K562 (cell line): ENCODE results near the gene REEP3. TPM values are rescaled to one million over a fixed set of nuclear protein-coding genes. Genes with fewer than 3 reads are reported as not detected.
A peak's percentile ranks its signal among the peaks of the same experiment; 100 is the strongest.

ENCODE experiments used
- CBX1 ChIP-seq: sonication (generic); IDR thresholded peaks from 2 replicates; pipeline ENCODE4 v1.6.1; 2016; ENCODE audit warnings: antibody characterized with exemption, low read depth, mild to moderate bottlenecking
- CTBP1 ChIP-seq: fragments of 450-650 bp; IDR thresholded peaks from 2 replicates; pipeline ENCODE4 v1.6.1; 2016; ENCODE audit warnings: borderline replicate concordance
- ERF ChIP-seq: fragments of 450-650 bp; formaldehyde crosslinking; IDR thresholded peaks from 2 replicates; pipeline ENCODE4 v1.4.0; 2020; ENCODE audit warnings: mild to moderate bottlenecking, mixed read lengths
- FOXA1 ChIP-seq: fragments of 450-650 bp; IDR thresholded peaks from 2 replicates; pipeline ENCODE4 v1.6.1; 2016; ENCODE audit warnings: mild to moderate bottlenecking, borderline replicate concordance
- FOXK1 ChIP-seq: sonication (generic); formaldehyde crosslinking; IDR thresholded peaks from 2 replicates; pipeline ENCODE4 v1.8.0; 2022; ENCODE audit warnings: missing genetic modification reagents, mild to moderate bottlenecking, borderline replicate concordance
- GABPB1 ChIP-seq: sonication (generic); formaldehyde crosslinking; IDR thresholded peaks from 2 replicates; pipeline ENCODE4 v1.8.0; 2022; ENCODE audit warnings: mild to moderate bottlenecking, missing genetic modification reagents
- MCM5 ChIP-seq: fragments of 450-650 bp; IDR thresholded peaks from 2 replicates; pipeline ENCODE4 v1.6.1; 2016; ENCODE audit warnings: low read depth
- MTA2 ChIP-seq: fragments of 450-650 bp; IDR thresholded peaks from 2 replicates; pipeline ENCODE4 v1.6.1; 2016; ENCODE audit warnings: low read depth
- POLR2AphosphoS2 ChIP-seq: IDR thresholded peaks from 2 replicates; pipeline ENCODE4 v1.6.1; 2012; ENCODE audit warnings: low read length, improper control_type of control experiment
- POLR2AphosphoS5 ChIP-seq: IDR thresholded peaks from 2 replicates; pipeline ENCODE4 v1.6.1; 2011; ENCODE audit warnings: mild to moderate bottlenecking, low read depth, low read length, moderate library complexity; ENCODE audit not compliant: control insufficient read depth, insufficient read depth
- PREB ChIP-seq: sonication (generic); formaldehyde crosslinking; IDR thresholded peaks from 2 replicates; pipeline ENCODE4 v1.8.1; 2023; ENCODE audit warnings: mild to moderate bottlenecking, missing genetic modification reagents
- PRPF4 ChIP-seq: fragments of 200-400 bp; formaldehyde crosslinking; IDR thresholded peaks from one replicate; pipeline ENCODE4 v1.6.1; 2017; ENCODE audit warnings: low read length, low read depth, mild to moderate bottlenecking; ENCODE audit not compliant: insufficient read depth, poor library complexity, severe bottlenecking
- TAF15 ChIP-seq: fragments of 200-400 bp; formaldehyde crosslinking; IDR thresholded peaks from 2 replicates; pipeline ENCODE4 v1.6.1; 2017; ENCODE audit warnings: mild to moderate bottlenecking, low read depth, low read length, moderate library complexity
- TFAM ChIP-seq: fragments of 250-450 bp; sonication (Bioruptor Pico); conservative IDR thresholded peaks from 2 replicates; pipeline ENCODE4 v1.5.0; 2021; ENCODE audit warnings: mild to moderate bottlenecking, moderate library complexity
- ZBTB1 ChIP-seq: sonication (generic); formaldehyde crosslinking; IDR thresholded peaks from 2 replicates; pipeline ENCODE4 v1.8.1; 2023; ENCODE audit warnings: missing genetic modification reagents, low read depth, mild to moderate bottlenecking, borderline replicate concordance
- ZFP1 ChIP-seq: fragments of 450-650 bp; formaldehyde crosslinking; IDR thresholded peaks from 2 replicates; pipeline ENCODE4 v1.4.0; 2020; ENCODE audit warnings: mild to moderate bottlenecking, mixed read lengths
- ZNF146 ChIP-seq: IDR thresholded peaks from one replicate; pipeline ENCODE4 v1.6.1; 2018; ENCODE audit warnings: missing compliant biosample characterization; ENCODE audit not compliant: unreplicated experiment
- ZNF354B ChIP-seq: fragments of 250-450 bp; sonication (Bioruptor Pico); IDR thresholded peaks from 2 replicates; pipeline ENCODE4 v1.4.0; 2020
- ZNF699 ChIP-seq: fragments of 250-450 bp; sonication (Bioruptor Pico); IDR thresholded peaks from 2 replicates; pipeline ENCODE4 v1.8.0; 2021; ENCODE audit warnings: mild to moderate bottlenecking, moderate library complexity; ENCODE audit not compliant: insufficient replicate concordance
- ZNF76 ChIP-seq: fragments of 250-450 bp; sonication (Bioruptor Pico); IDR thresholded peaks from 2 replicates; pipeline ENCODE4 v1.4.0; 2020; ENCODE audit warnings: mild to moderate bottlenecking, moderate library complexity, borderline replicate concordance
- ZNF77 ChIP-seq: fragments of 250-450 bp; sonication (Bioruptor Pico); IDR thresholded peaks from 2 replicates; pipeline ENCODE4 v1.5.0; 2020
- polyA plus RNA-seq, 8 experiments: library from polyadenylated mRNA; depleted of rRNA in 4 of 8; stranded (reverse) in 5 of 8; unstranded in 3 of 8; fragments of >200 nt; fragmentation: Nextera tagmentation in 2 of 8; fragmentation: Illumina TruSeq in 1 of 8; extraction: Ambion mirVana in 2 of 8; extraction: Trizol in 1 of 8; gene quantifications; 2 replicates each; pipeline versions ENCODE4 v1.2.1 to v1.2.3, GENCODE V29; 2011 to 2014; ENCODE audit warnings: inconsistent platforms in 1 of 8, missing spikeins in 1 of 8
- total RNA-seq, 7 experiments: library from RNA; depleted of rRNA in 6 of 7; stranded (reverse); fragments of >200 nt in 6 of 7; fragmentation: Illumina TruSeq in 2 of 7; extraction: Trizol in 2 of 7; gene quantifications; 2 replicates each; pipeline versions ENCODE4 v1.2.1 to v1.2.3, GENCODE V29; 2011 to 2021; ENCODE audit warnings: low replicate concordance in 1 of 7
- TF ChIP-seq, protein P1 (sequence below): IDR thresholded peaks from 3 replicates; pipeline ENCODE4 v1.6.1; 2011; ENCODE audit warnings: borderline replicate concordance, mild to moderate bottlenecking; ENCODE audit not compliant: insufficient read length, insufficient read depth
- TF ChIP-seq, protein P2 (sequence below): fragments of 450-650 bp; formaldehyde crosslinking; IDR thresholded peaks from 2 replicates; pipeline ENCODE4 v1.4.0; 2022; ENCODE audit warnings: mild to moderate bottlenecking, moderate library complexity
- TF ChIP-seq, protein P3 (sequence below), 2 experiments: IDR thresholded peaks; 2 replicates each; pipeline ENCODE4 v1.6.1; 2012; ENCODE audit warnings: improper control_type of control experiment in 2 of 2, low read depth in 2 of 2, low read length in 2 of 2, borderline replicate concordance in 1 of 2

REEP3 gene
- total and polyA plus RNA-seq, 9 of the 15 experiments (the other 6 are each of a cell fraction or from before 2014, with no cell fraction given) = 3.4 to 13.4 (median 9.2) TPM

- no peak for TF ChIP-seq CBX1
- TF ChIP-seq PRPF4 = no peak
- no peak for TF ChIP-seq ZNF354B (CRISPR knock-in tag)
- no peak for TF ChIP-seq ZNF76 (CRISPR knock-in tag)
- TF ChIP-seq, protein P1, sequence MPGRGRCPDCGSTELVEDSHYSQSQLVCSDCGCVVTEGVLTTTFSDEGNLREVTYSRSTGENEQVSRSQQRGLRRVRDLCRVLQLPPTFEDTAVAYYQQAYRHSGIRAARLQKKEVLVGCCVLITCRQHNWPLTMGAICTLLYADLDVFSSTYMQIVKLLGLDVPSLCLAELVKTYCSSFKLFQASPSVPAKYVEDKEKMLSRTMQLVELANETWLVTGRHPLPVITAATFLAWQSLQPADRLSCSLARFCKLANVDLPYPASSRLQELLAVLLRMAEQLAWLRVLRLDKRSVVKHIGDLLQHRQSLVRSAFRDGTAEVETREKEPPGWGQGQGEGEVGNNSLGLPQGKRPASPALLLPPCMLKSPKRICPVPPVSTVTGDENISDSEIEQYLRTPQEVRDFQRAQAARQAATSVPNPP = no peak
- no peak for TF ChIP-seq FOXA1
- TF ChIP-seq, protein P2, sequence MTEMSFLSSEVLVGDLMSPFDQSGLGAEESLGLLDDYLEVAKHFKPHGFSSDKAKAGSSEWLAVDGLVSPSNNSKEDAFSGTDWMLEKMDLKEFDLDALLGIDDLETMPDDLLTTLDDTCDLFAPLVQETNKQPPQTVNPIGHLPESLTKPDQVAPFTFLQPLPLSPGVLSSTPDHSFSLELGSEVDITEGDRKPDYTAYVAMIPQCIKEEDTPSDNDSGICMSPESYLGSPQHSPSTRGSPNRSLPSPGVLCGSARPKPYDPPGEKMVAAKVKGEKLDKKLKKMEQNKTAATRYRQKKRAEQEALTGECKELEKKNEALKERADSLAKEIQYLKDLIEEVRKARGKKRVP = no peak
- no peak for TF ChIP-seq ERF (CRISPR knock-in tag)
- TF ChIP-seq ZBTB1 (CRISPR knock-in tag) = no peak
- TF ChIP-seq MCM5 = no peak
- no peak for TF ChIP-seq ZFP1
- 0 out of 2 replicates have a peak, but pooled peaks have one; percentile 56 for TF ChIP-seq FOXK1 (CRISPR knock-in tag)
- TF ChIP-seq ZNF699 = no peak
- no peak for TF ChIP-seq TAF15
- no peak for TF ChIP-seq PREB (CRISPR knock-in tag)
- TF ChIP-seq ZNF77 = no peak
- no peak for TF ChIP-seq MTA2
- TF ChIP-seq POLR2AphosphoS5 = no peak
- TF ChIP-seq CTBP1 = no peak
- no peak for TF ChIP-seq ZNF146
- TF ChIP-seq, protein P3, sequence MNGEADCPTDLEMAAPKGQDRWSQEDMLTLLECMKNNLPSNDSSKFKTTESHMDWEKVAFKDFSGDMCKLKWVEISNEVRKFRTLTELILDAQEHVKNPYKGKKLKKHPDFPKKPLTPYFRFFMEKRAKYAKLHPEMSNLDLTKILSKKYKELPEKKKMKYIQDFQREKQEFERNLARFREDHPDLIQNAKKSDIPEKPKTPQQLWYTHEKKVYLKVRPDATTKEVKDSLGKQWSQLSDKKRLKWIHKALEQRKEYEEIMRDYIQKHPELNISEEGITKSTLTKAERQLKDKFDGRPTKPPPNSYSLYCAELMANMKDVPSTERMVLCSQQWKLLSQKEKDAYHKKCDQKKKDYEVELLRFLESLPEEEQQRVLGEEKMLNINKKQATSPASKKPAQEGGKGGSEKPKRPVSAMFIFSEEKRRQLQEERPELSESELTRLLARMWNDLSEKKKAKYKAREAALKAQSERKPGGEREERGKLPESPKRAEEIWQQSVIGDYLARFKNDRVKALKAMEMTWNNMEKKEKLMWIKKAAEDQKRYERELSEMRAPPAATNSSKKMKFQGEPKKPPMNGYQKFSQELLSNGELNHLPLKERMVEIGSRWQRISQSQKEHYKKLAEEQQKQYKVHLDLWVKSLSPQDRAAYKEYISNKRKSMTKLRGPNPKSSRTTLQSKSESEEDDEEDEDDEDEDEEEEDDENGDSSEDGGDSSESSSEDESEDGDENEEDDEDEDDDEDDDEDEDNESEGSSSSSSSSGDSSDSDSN (IDR thresholded peaks at IDR 0.05; ENCODE audit: borderline replicate concordance in 1 of 2, low read depth in 2 of 2, low read length in 2 of 2) = 0 out of 4 replicates have a peak, but pooled peaks of 1 of the 2 experiments have one; percentile 15
- no peak for TF ChIP-seq TFAM
- TF ChIP-seq GABPB1 (CRISPR knock-in tag) = no peak
- no peak for TF ChIP-seq POLR2AphosphoS2
These were observed 108.3 kb downstream of the REEP3 start (continued) for GRCh38 chr10:63629363-63630084.
